Prostate gland (tissue), 2 donors: ENCODE data around the gene HAUS5. TPM values are rescaled to one million over a fixed set of nuclear protein-coding genes. Genes with fewer than 3 reads are reported as not detected.

Experiments
- DNase-seq: peaks from one replicate; pipeline ENCODE4 v3.0.0-alpha.2; 2019; ENCODE audit warnings: low spot score
- H3K27ac ChIP-seq, 2 donors: fragments of 200-600 bp; sonication (generic); 2 replicates each; pipeline ENCODE4 v1.5.1; 2017 to 2019
- H3K27me3 ChIP-seq: fragments of 200-600 bp; sonication (generic); replicated peaks from 2 replicates; pipeline ENCODE4 v1.5.1; 2019; ENCODE audit not compliant: insufficient read depth
- H3K36me3 ChIP-seq, 2 donors: fragments of 200-600 bp; sonication (generic); 1 replicate in 1 of 2; 2 replicates in 1 of 2; pipeline versions ENCODE4 v1.5.1 to v1.8.1; 2017 to 2019
- H3K4me1 ChIP-seq: fragments of 200-600 bp; sonication (generic); replicated peaks from 2 replicates; pipeline ENCODE4 v1.5.1; 2019
- H3K4me3 ChIP-seq, 2 donors: fragments of 200-600 bp; sonication (generic); 2 replicates each; pipeline ENCODE4 v1.5.1; 2017 to 2019
- H3K9me3 ChIP-seq: fragments of 200-600 bp; sonication (generic); 2 replicates; pipeline ENCODE4 v1.5.1; 2017
- POLR2A ChIP-seq: fragments of 450-650 bp; IDR thresholded peaks from one replicate; pipeline ENCODE4 v1.6.1; 2016; ENCODE audit warnings: antibody characterized with exemption, mild to moderate bottlenecking
- POLR2AphosphoS5 ChIP-seq: sonication (generic); formaldehyde crosslinking; IDR thresholded peaks from one replicate; pipeline ENCODE4 v1.6.1; 2017; ENCODE audit warnings: antibody characterized with exemption
- WGBS: methylation state at CpG from one replicate; pipeline ENCODE4 v1.1.5; 2018; 5-methylcytosine and 5-hydroxymethylcytosine counted together
- intact Hi-C: fragments of 100-400 bp; cut with DNase I; formaldehyde crosslinking; loops from one replicate; pipeline ENCODE4 v1.14.2; 2022
- total RNA-seq, 2 donors: library from RNA; depleted of rRNA; stranded (reverse); fragments of >200 nt; gene quantifications; one replicate each; pipeline ENCODE4 v1.1.0, GENCODE V29; 2016
- TF ChIP-seq, protein P1 (sequence below), 4 experiments: fragments of 200-600 bp in 2 of 4; fragments of 450-650 bp in 2 of 4; sonication (generic) in 2 of 4; IDR thresholded peaks; 1 replicate in 3 of 4; 2 replicates in 1 of 4; pipeline ENCODE4 v1.5.1; 2016 to 2019; ENCODE audit warnings: antibody characterized with exemption in 4 of 4, mild to moderate bottlenecking in 2 of 4, moderate library complexity in 2 of 4

HAUS5 gene
- total RNA-seq, 2 donors from 2014 or later: 10.0 to 17.5 TPM

DNA sequence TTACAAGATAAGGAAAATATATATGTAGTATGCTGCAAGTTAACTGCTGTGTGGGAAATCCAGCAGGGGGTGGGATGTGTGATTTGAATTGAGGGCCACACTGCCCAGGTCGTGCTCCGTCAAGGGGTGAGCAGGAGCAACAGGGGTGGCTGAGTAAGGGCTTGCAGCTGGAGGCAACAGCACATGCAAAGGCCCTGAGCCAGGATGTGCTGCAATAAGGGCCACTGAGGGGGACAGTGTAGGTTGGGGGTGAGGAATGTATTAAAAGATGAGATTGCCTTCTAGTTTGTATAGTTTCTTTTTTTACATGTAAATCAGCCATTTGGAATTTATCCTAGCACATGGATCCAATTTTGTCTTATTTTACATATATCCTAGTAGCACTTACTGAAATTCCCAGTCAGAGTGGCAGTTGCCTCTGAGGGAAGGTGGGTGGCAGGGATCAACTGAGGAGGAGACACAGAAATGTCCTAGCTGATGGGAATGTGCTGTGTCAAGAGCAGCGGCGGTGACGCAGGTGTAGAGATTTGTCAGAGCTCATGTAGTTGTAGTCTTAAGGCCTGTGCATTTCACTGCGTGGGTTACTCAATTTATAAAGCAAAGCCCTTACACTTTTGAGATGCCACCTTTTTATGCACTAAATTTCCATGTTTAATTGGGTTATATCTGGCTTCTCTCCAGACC, 10.9 kb downstream of the HAUS5 start:
- Histone ChIP-seq H3K27ac (no peak overlapping the region), H3K4me3 (no peak overlapping the region), H3K36me3 (no peaks in the 10 kb centered on the region), H3K9me3 (no peaks in the 10 kb centered on the region), H3K27me3 (no peaks in the 10 kb centered on the region), H3K4me1 (no peaks in the 10 kb centered on the region)
- intact Hi-C loops: no loop called here
- TF ChIP-seq, protein P1, sequence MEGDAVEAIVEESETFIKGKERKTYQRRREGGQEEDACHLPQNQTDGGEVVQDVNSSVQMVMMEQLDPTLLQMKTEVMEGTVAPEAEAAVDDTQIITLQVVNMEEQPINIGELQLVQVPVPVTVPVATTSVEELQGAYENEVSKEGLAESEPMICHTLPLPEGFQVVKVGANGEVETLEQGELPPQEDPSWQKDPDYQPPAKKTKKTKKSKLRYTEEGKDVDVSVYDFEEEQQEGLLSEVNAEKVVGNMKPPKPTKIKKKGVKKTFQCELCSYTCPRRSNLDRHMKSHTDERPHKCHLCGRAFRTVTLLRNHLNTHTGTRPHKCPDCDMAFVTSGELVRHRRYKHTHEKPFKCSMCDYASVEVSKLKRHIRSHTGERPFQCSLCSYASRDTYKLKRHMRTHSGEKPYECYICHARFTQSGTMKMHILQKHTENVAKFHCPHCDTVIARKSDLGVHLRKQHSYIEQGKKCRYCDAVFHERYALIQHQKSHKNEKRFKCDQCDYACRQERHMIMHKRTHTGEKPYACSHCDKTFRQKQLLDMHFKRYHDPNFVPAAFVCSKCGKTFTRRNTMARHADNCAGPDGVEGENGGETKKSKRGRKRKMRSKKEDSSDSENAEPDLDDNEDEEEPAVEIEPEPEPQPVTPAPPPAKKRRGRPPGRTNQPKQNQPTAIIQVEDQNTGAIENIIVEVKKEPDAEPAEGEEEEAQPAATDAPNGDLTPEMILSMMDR (IDR thresholded peaks at IDR 0.05): no peak
- no peak for TF ChIP-seq POLR2A
- no peak for TF ChIP-seq POLR2AphosphoS5
- no peak for DNase-seq
- 91% methylated on average over 6 of the region's 6 CpGs for WGBS

DNA sequence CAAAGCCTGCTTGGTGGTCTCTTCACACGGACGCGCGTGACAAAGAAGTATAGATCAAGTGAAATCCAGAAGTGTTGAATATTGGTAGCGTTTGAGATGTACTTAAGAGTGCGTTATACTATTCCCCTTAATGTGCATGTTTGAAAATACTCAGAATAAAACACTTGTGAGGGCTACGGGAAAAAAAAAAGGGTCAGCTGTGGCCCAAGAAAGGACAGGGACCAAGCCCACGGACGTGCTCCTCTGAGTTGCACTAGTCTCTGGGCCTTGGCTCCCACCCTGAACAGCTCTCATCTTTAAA, 15.7 kb downstream of the HAUS5 start:
- no peak for TF ChIP-seq POLR2A
- intact Hi-C loops: loop anchor here (5.0 kb wide), 1 partner anchor 81 kb away; the partner anchor contains the start of gene TMEM147
- H3K36me3 ChIP-seq: peaks cover 6 to 19% of the 10 kb centered on the region in 2 donors
- DNase-seq: no peak
- no peaks in the 10 kb centered on the region for H3K27me3 ChIP-seq
- H3K9me3 ChIP-seq: no peaks in the 10 kb centered on the region
- peak overlapping the region; percentile 88 for H3K27ac ChIP-seq
- H3K4me3 ChIP-seq: peak overlapping the region; percentile 98 to 99
- WGBS: 2% methylated on average over 9 of the region's 9 CpGs
- H3K4me1 ChIP-seq: no peaks in the 10 kb centered on the region

DNA sequence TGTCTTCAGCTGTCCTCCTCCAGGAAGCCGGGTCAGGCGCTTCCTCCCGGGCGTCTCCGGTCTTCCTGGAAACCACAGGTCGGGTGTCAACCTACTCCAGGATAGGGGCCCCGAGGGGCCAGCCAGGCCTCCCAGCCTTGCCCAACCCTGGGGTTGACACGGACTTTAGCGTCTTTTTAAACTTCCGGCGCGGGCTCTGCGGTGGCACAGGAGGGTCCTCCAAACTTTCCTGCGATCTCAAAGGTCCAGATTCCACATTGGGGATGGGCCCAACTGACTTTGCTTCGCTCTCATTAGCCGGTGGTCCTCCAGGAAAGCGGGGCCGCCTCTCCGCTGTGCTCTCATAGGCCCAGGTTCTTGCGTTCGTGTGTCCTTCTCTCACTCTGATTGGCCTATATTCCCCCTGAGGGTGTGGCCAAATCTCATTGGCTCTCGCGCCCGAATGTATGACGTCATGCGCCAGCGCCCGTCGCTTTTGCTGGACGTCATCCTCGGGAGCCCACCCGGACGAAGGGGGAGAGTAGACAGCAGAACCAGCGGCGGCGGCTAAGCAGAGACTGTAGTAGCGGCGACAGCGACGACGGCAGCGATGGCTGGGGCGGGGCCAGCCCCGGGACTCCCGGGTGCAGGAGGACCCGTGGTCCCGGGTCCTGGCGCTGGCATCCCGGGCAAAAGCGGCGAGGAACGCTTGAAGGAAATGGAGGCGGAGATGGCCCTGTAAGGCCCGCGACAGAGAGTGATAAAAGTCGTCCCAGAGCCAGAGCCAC, 16.2 kb downstream of the HAUS5 start, which contains the start of gene RBM42:
Gene RBM42 (plus strand): TSS at position 472 of the 767 bp plus-strand sequence. CDS start 118 bp downstream, at position 590.
- Histone ChIP-seq H3K27me3 (no peaks in the 10 kb centered on the region), H3K4me3 (peak within 1 kb of the TSS; percentile 98 to 99), H3K9me3 (no peaks in the 10 kb centered on the region), H3K36me3 (peaks cover 11 to 24% of the 10 kb centered on the region in 2 donors), H3K4me1 (no peaks in the 10 kb centered on the region), H3K27ac (peak within 1 kb of the TSS; percentile 88)
- under 1% methylated on average over 49 of the region's 56 CpGs for WGBS
- TF ChIP-seq POLR2A: peak; percentile 43
- TF ChIP-seq, protein P1 (IDR thresholded peaks at IDR 0.05): peak in 1 of 4 experiments; percentile 41
- TF ChIP-seq POLR2AphosphoS5: peak; percentile 99
- DNase-seq: peak; percentile 96
- intact Hi-C loops: loop anchor here (5.0 kb wide), 1 partner anchor 81 kb away; the partner anchor contains the start of gene TMEM147

DNA sequence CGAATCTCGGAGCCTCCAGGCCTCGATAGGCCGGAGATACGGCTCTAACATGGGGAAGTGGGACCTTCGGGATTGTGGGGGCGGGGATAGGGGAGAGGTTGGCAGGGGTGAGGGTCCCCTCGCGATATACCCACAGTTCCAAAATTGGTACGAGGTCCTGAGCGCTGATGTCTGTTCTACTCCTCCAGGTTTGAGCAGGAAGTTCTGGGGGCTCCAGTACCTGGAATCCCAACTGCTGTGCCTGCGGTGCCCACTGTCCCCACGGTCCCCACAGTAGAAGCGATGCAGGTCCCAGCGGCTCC, 16.7 kb downstream of the HAUS5 start:
- WGBS: 10% methylated on average over 15 of the region's 15 CpGs
- intact Hi-C loops: loop anchor here (5.0 kb wide), 1 partner anchor 82 kb away; the partner anchor contains the start of gene TMEM147
- TF ChIP-seq POLR2A (no peak), POLR2AphosphoS5 (no peak)
- TF ChIP-seq, protein P1 (IDR thresholded peaks at IDR 0.05): no peak

DNA sequence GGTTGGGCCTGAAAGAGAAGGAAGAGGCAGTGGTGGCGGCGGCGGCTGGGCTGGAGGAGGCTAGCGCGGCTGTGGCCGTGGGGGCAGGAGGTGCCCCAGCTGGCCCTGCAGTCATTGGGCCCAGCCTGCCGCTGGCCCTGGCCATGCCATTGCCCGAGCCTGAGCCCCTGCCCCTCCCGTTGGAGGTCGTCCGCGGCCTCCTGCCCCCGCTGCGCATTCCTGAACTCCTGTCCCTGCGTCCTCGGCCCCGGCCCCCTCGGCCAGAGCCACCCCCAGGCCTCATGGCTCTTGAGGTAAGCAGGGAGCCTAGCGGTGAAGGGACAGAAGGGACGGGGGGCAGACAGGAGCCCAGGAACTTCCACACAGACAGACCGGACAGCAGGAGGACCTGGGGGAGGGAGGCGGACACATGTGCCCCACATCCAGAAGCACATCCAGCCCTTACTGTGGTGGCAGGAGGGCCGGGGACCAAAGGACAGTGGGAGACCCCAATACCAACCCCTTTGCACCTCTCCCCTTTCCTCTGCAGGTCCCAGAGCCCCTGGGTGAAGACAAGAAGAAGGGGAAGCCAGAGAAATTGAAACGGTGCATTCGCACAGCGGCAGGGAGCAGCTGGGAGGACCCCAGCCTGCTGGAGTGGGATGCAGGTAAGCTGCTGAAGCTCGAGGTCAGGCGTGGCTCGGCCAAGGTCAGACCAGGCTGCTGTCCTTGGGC, 21.3 kb downstream of the HAUS5 start:
- Histone ChIP-seq H3K4me3 (no peak overlapping the region), H3K36me3 (peaks cover 11 to 38% of the 10 kb centered on the region in 2 donors), H3K27ac (no peak overlapping the region), H3K27me3 (no peaks in the 10 kb centered on the region), H3K9me3 (no peaks in the 10 kb centered on the region), H3K4me1 (no peaks in the 10 kb centered on the region)
- TF ChIP-seq, protein P1 (IDR thresholded peaks at IDR 0.05): no peak
- TF ChIP-seq POLR2A (no peak), POLR2AphosphoS5 (no peak)
- 89% methylated on average over 29 of the region's 29 CpGs for WGBS
- intact Hi-C loops: no loop called here
- DNase-seq: no peak

More for the DNA sequence above, 16.7 kb downstream of the HAUS5 start:
- H3K4me3 ChIP-seq: peak overlapping the region; percentile 98 to 99
- no peak for DNase-seq
- H3K27ac ChIP-seq: peak overlapping the region; percentile 88
- H3K4me1 ChIP-seq: no peaks in the 10 kb centered on the region
- no peaks in the 10 kb centered on the region for H3K9me3 ChIP-seq
- peaks cover 11 to 28% of the 10 kb centered on the region in 2 donors for H3K36me3 ChIP-seq
- no peaks in the 10 kb centered on the region for H3K27me3 ChIP-seq
